Endothelial cell of umbilical vein (primary cell): ENCODE measurements around the gene TSPAN4. TPM values are rescaled to one million over a fixed set of nuclear protein-coding genes. Genes with fewer than 3 reads are reported as not detected.

Experiments used
- BruUV-seq: library from RNA; stranded (reverse); fragments of 400-500 nt; replicated peaks from 2 replicates; lab custom pipeline; 2021; lab: Mats Ljungman, UMichigan
- CTCF ChIA-PET: fragments of 300-600, 350-600 bp; sonication (Branson Sonifier 250); formaldehyde crosslinking; loops from one replicate; lab custom pipeline; 2021; ENCODE audit warnings: antibody characterized with exemption, inconsistent platforms; lab: Charles Lee
- POLR2A ChIA-PET: fragments of 300-600, 350-600 bp; sonication (Branson Sonifier 250); formaldehyde crosslinking; loops from one replicate; lab custom pipeline; 2021; ENCODE audit warnings: antibody characterized with exemption, inconsistent platforms; lab: Charles Lee
- DNase-seq: peaks from one replicate; pipeline ENCODE4 v3.0.0-alpha.2; 2011; ENCODE audit warnings: low read depth, low spot score
- FAIRE-seq: peaks from 2 replicates; lab custom pipeline; 2011; peaks lifted over from hg19 to GRCh38; lab: Jason Lieb, UNC
- H2AFZ ChIP-seq: 2 replicates; pipeline ENCODE4 v1.6.0; 2012; ENCODE audit warnings: low read depth, low read length, control low read depth, inconsistent platforms
- H3K27ac ChIP-seq: 2 replicates; pipeline ENCODE4 v1.5.1; 2011; ENCODE audit warnings: low read depth, mild to moderate bottlenecking, control low read depth, low read length, moderate library complexity; ENCODE audit not compliant: insufficient read depth
- H3K27me3 ChIP-seq, 2 experiments: 2 replicates each; pipeline versions ENCODE4 v1.6.0 to v1.6.1; 2011; ENCODE audit warnings: low read length in 2 of 2, mixed read lengths in 1 of 2; ENCODE audit not compliant: control insufficient read depth in 2 of 2, insufficient read depth in 2 of 2
- H3K36me3 ChIP-seq, 2 experiments: 2 replicates in 1 of 2; 3 replicates in 1 of 2; pipeline ENCODE4 v1.5.1; 2011; ENCODE audit warnings: low read length in 2 of 2, mild to moderate bottlenecking in 1 of 2, moderate library complexity in 1 of 2; ENCODE audit not compliant: control insufficient read depth in 2 of 2, insufficient read depth in 2 of 2; ENCODE audit errors: extremely low read depth in 1 of 2
- H3K4me1 ChIP-seq: 3 replicates; pipeline ENCODE4 v1.5.1; 2011; ENCODE audit warnings: mild to moderate bottlenecking, low read length; ENCODE audit not compliant: control insufficient read depth, insufficient read depth; ENCODE audit errors: extremely low read depth
- H3K4me2 ChIP-seq: 2 replicates; pipeline ENCODE4 v1.6.1; 2011; ENCODE audit warnings: low read length, control low read depth, mixed read lengths; ENCODE audit not compliant: insufficient read depth
- H3K4me3 ChIP-seq, 3 experiments: fragments of 200-600 bp in 1 of 3; sonication (generic), shearing (Covaris generic) in 1 of 3; replicated peaks in 1 of 3; 2 replicates each; pipeline ENCODE4 v1.5.1; 2011 to 2016; ENCODE audit warnings: control low read depth in 3 of 3, low read length in 3 of 3, mild to moderate bottlenecking in 2 of 3, inconsistent platforms in 1 of 3, low read depth in 1 of 3, moderate library complexity in 1 of 3; ENCODE audit not compliant: insufficient read depth in 1 of 3
- H3K79me2 ChIP-seq: 2 replicates; pipeline ENCODE4 v1.6.0; 2012; ENCODE audit warnings: low read length, inconsistent platforms; ENCODE audit not compliant: control insufficient read depth, insufficient read depth
- H3K9ac ChIP-seq: replicated peaks from 2 replicates; pipeline ENCODE3; 2011; ENCODE audit warnings: low read length, control low read depth; ENCODE audit not compliant: insufficient read depth; ENCODE audit errors: extremely low read depth
- H3K9me1 ChIP-seq: replicated peaks from 3 replicates; pipeline ENCODE4 v1.6.0; 2011; ENCODE audit warnings: mild to moderate bottlenecking, low read length; ENCODE audit not compliant: control insufficient read depth, insufficient read depth; ENCODE audit errors: extremely low read depth
- H3K9me3 ChIP-seq: replicated peaks from 2 replicates; pipeline ENCODE4 v1.5.1; 2012; ENCODE audit warnings: low read length, inconsistent platforms; ENCODE audit not compliant: control insufficient read depth, insufficient read depth
- H4K20me1 ChIP-seq: replicated peaks from 2 replicates; pipeline ENCODE3; 2011; ENCODE audit warnings: mild to moderate bottlenecking, low read length; ENCODE audit not compliant: control insufficient read depth, insufficient read depth; ENCODE audit errors: extremely low read depth
- FOS ChIP-seq: IDR thresholded peaks from 2 replicates; pipeline ENCODE4 v1.6.1; 2011; ENCODE audit warnings: mild to moderate bottlenecking, low read length, moderate library complexity, borderline replicate concordance; ENCODE audit not compliant: insufficient read depth
- GATA2 ChIP-seq: IDR thresholded peaks from 2 replicates; pipeline ENCODE4 v1.7.0; 2011; ENCODE audit warnings: low read depth, mild to moderate bottlenecking, moderate library complexity, mixed read lengths, low read length; ENCODE audit not compliant: insufficient read length, insufficient read depth
- MYC ChIP-seq: IDR thresholded peaks from one replicate; pipeline ENCODE4 v1.6.1; 2011; ENCODE audit warnings: mild to moderate bottlenecking, low read depth, low read length
- POLR2A ChIP-seq: IDR thresholded peaks from 2 replicates; pipeline ENCODE4 v1.6.1; 2012; ENCODE audit warnings: low read depth, mild to moderate bottlenecking, control low read depth, low read length
- POLR2AphosphoS5 ChIP-seq: IDR thresholded peaks from 2 replicates; pipeline ENCODE4 v1.6.1; 2012; ENCODE audit warnings: low read depth, mild to moderate bottlenecking, control low read depth, low read length, moderate library complexity; ENCODE audit not compliant: insufficient read depth
- dilution Hi-C: fragments of 300-500 bp; cut with MboI; formaldehyde crosslinking; loops from one replicate; pipeline ENCODE4 v1.15.0; 2019; ENCODE audit warnings: low sequenced_read_pairs; ENCODE audit not compliant: extremely low pct_ligation_motif_present
- intact Hi-C: fragments of 100-400 bp; cut with micrococcal nuclease; formaldehyde crosslinking; loops from one replicate; pipeline ENCODE4 v1.10.0; 2022
- polyA plus RNA-seq, 4 experiments: library from polyadenylated mRNA; depleted of rRNA in 3 of 4; stranded (reverse) in 3 of 4; unstranded in 1 of 4; fragments of >200 nt; gene quantifications; 2 replicates each; pipeline versions ENCODE4 v1.2.1 to v1.2.3, GENCODE V29; 2011 to 2012; ENCODE audit warnings: missing spikeins in 1 of 4
- total RNA-seq: library from RNA; stranded (reverse); gene quantifications from 2 replicates; pipeline ENCODE4 v1.2.3, GENCODE V29; 2021
- TF ChIP-seq, protein P1 (sequence below), 2 donors: IDR thresholded peaks; 1 replicate in 1 of 2; 2 replicates in 1 of 2; pipeline ENCODE4 v1.5.1; 2011; ENCODE audit warnings: low read length in 2 of 2, mild to moderate bottlenecking in 2 of 2, moderate library complexity in 2 of 2, control low read depth in 1 of 2, inconsistent platforms in 1 of 2, low read depth in 1 of 2; ENCODE audit not compliant: insufficient read depth in 1 of 2; ENCODE audit errors: extremely low read depth in 1 of 2
- TF ChIP-seq, protein P2 (sequence below): IDR thresholded peaks from 2 replicates; pipeline ENCODE4 v1.6.1; 2011; ENCODE audit not compliant: insufficient read depth, insufficient read length

Gene TSPAN4
- total and polyA plus RNA-seq, 2 donors (not counting 3 experiments of a cell fraction or from before 2014, with no cell fraction given), result 114 to 199 TPM

GRCh38 chr11:794766-795633 is 47.7 kb upstream of the TSPAN4 start:
- ChIA-PET POLR2A (no interaction called here), CTCF (interaction anchor here (2.0 kb wide), 1 partner anchor 11 kb away, joined by 9 read pairs; no protein-coding TSS in a partner anchor)
- Histone ChIP-seq H3K9ac (no peak overlapping the region), H4K20me1 (no peaks in the 10 kb centered on the region), H3K4me2 (no peak overlapping the region), H3K9me1 (no peaks in the 10 kb centered on the region), H3K27ac (no peak overlapping the region), H3K4me1 (peaks cover 14% of the 10 kb centered on the region), H3K4me3 (no peak overlapping the region), H3K79me2 (peaks cover 11% of the 10 kb centered on the region), H3K9me3 (no peaks in the 10 kb centered on the region), H3K27me3 (no peaks in the 10 kb centered on the region), H3K36me3 (peaks cover 0 to 5% of the 10 kb centered on the region in 2 experiments), H2AFZ (no peak overlapping the region)
- intact Hi-C loops, result no loop called here
- DNase-seq (no peak), FAIRE-seq (no peak)
- dilution Hi-C loops, result no loop called here
- BruUV-seq, result no TSS peak
- TF ChIP-seq POLR2AphosphoS5, result no peak
- no peak for TF ChIP-seq FOS
- TF ChIP-seq, protein P1, sequence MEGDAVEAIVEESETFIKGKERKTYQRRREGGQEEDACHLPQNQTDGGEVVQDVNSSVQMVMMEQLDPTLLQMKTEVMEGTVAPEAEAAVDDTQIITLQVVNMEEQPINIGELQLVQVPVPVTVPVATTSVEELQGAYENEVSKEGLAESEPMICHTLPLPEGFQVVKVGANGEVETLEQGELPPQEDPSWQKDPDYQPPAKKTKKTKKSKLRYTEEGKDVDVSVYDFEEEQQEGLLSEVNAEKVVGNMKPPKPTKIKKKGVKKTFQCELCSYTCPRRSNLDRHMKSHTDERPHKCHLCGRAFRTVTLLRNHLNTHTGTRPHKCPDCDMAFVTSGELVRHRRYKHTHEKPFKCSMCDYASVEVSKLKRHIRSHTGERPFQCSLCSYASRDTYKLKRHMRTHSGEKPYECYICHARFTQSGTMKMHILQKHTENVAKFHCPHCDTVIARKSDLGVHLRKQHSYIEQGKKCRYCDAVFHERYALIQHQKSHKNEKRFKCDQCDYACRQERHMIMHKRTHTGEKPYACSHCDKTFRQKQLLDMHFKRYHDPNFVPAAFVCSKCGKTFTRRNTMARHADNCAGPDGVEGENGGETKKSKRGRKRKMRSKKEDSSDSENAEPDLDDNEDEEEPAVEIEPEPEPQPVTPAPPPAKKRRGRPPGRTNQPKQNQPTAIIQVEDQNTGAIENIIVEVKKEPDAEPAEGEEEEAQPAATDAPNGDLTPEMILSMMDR (IDR thresholded peaks at IDR 0.05; ENCODE audit: extremely low read depth in 1 of 2, insufficient read depth in 1 of 2, low read depth in 1 of 2, low read length in 2 of 2), result no peak
- TF ChIP-seq, protein P2, sequence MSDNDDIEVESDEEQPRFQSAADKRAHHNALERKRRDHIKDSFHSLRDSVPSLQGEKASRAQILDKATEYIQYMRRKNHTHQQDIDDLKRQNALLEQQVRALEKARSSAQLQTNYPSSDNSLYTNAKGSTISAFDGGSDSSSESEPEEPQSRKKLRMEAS, result no peak
- no peak for TF ChIP-seq POLR2A
- no peak for TF ChIP-seq MYC
- TF ChIP-seq GATA2, result no peak
